Brain microvascular endothelial cell (primary cell): ENCODE measurements around the gene EPHA5.

Experiments
- DNase-seq: peaks from one replicate; pipeline ENCODE4 v3.0.0-alpha.2; 2020
- H3K27ac ChIP-seq: fragments of 250-450 bp; sonication (Bioruptor Pico); 2 replicates; pipeline ENCODE4 v1.5.1; 2020; ENCODE audit warnings: mild to moderate bottlenecking, moderate library complexity
- H3K27me3 ChIP-seq: fragments of 250-450 bp; sonication (Bioruptor Pico); replicated peaks from 2 replicates; pipeline ENCODE4 v1.5.1; 2020; ENCODE audit warnings: mild to moderate bottlenecking
- H3K36me3 ChIP-seq: fragments of 250-450 bp; sonication (Bioruptor Pico); replicated peaks from 2 replicates; pipeline ENCODE4 v1.5.1; 2020; ENCODE audit warnings: mild to moderate bottlenecking
- H3K4me3 ChIP-seq: 2 replicates; pipeline ENCODE4 v1.5.1; 2011; ENCODE audit warnings: low read depth, mild to moderate bottlenecking, control low read depth, low read length, moderate library complexity
- in situ Hi-C: cut with HindIII; loops from 2 replicates; pipeline ENCODE4 v1.10.0; 2017; ENCODE audit warnings: low sequenced_read_pairs, low pct_ligation_motif_present
- TF ChIP-seq, protein P1 (sequence below): IDR thresholded peaks from 2 replicates; pipeline ENCODE4 v1.5.1; 2011; ENCODE audit warnings: low read depth, mild to moderate bottlenecking, moderate library complexity, low read length, control low read depth, inconsistent platforms; ENCODE audit errors: missing control alignments

The EPHA5 gene

DNA sequence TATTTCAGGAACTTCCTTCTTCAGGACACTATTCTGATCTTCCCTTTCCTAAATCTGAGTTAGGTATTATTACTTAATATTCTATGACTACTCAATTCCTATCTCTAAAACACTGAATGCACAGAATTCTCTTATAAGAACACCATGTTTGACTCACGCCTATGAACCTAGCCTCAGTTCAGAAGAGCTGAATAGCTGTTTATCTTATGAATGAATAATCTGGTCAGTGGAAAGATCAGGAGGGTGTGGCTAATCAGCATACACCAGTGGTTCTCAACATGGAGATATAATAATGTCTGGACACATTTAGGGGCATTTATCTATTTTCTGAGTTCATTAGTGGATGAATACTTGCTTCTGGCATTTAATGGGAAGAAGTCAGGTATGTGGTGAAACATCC is 24.2 kb downstream of the EPHA5 start:
- no peaks in the 10 kb centered on the region for H3K27me3 ChIP-seq
- H3K4me3 ChIP-seq, result no peak overlapping the region
- TF ChIP-seq, protein P1, sequence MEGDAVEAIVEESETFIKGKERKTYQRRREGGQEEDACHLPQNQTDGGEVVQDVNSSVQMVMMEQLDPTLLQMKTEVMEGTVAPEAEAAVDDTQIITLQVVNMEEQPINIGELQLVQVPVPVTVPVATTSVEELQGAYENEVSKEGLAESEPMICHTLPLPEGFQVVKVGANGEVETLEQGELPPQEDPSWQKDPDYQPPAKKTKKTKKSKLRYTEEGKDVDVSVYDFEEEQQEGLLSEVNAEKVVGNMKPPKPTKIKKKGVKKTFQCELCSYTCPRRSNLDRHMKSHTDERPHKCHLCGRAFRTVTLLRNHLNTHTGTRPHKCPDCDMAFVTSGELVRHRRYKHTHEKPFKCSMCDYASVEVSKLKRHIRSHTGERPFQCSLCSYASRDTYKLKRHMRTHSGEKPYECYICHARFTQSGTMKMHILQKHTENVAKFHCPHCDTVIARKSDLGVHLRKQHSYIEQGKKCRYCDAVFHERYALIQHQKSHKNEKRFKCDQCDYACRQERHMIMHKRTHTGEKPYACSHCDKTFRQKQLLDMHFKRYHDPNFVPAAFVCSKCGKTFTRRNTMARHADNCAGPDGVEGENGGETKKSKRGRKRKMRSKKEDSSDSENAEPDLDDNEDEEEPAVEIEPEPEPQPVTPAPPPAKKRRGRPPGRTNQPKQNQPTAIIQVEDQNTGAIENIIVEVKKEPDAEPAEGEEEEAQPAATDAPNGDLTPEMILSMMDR, result no peak
- peak; percentile 44 for DNase-seq
- H3K27ac ChIP-seq, result peak overlapping the region; percentile 29
- in situ Hi-C loops, result no loop called here
- H3K36me3 ChIP-seq, result no peaks in the 10 kb centered on the region

DNA sequence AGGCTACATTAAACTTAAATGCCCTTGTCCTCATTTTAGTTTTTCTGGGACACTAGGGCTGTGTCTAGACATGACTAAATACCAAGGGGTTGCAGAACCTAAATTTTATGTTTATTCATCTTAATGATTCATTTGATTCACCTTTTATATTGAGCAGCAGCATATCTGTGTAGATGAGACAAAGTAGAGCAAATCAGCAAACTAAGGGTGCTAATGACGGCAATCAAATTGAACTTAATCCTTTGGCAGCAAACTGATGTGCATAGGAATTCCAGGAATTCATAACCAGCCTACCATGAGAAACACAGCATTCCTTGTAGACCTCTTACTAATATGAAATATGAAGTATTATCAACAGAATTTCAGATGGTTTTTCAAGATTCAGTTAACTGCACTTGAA is 25.1 kb downstream of the EPHA5 start:
- Histone ChIP-seq H3K27me3 (no peaks in the 10 kb centered on the region), H3K36me3 (no peaks in the 10 kb centered on the region), H3K27ac (peak overlapping the region; percentile 40), H3K4me3 (no peak overlapping the region)
- TF ChIP-seq, protein P1, result no peak
- peak; percentile 68 for DNase-seq
- in situ Hi-C loops, result no loop called here

DNA sequence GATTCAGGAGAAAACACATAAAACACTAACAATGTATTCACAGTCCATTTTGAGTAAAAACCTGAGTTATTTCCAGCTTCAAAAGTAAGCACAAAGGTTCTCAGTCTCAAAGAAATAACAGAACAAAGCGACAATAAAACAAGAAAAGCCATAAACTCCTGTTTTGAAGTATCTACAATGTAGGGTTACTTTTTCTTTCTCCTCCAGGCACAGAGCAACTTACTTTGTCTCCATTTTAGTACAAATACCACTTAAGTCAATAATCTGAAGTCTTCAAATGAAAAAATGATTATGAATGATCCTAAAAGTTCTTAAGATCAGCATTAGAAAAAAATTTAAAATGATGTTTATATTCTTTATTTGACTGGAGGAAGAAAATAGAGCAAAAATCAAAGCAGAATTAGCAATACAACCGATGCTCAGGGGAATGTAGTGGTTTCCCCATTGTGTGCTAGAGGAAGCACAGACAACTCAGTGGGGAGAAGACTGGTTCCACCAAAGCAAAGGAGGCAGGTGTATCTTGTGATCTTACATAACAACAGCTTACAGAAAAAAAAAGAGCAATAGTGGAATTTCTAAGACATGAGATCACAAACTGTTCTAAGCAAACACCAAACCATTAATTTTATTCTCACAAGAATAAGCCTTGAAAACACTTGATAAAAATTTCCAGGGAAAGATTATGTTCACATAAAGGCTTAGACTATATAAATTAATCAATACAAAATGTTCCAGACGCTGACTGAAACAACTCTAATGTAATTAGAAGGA is 35.1 kb downstream of the EPHA5 start:
- no peak overlapping the region for H3K4me3 ChIP-seq
- no peak for DNase-seq
- TF ChIP-seq, protein P1, result no peak
- in situ Hi-C loops, result no loop called here
- H3K27me3 ChIP-seq, result no peaks in the 10 kb centered on the region
- H3K27ac ChIP-seq, result no peak overlapping the region
- no peaks in the 10 kb centered on the region for H3K36me3 ChIP-seq

DNA sequence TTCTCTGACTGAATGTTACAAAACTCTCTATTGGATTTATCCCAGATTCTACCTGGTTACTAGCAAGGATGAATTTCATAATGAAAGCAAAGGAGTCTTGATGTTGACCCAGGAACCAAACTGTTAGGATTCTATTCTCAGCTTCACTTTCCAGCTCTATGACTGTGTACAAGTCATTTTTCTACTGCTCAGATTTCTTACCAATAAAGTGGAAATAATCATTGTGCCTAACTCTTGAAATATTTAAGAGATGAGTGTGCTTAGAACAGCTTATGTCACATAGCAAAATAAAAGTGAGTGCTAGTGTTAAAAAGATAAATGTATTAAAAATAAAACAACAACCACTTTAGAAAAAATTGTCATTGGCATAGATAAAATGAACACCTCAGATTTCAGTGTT is 45.6 kb downstream of the EPHA5 start:
- DNase-seq, result no peak
- in situ Hi-C loops, result no loop called here
- TF ChIP-seq, protein P1, result no peak
- Histone ChIP-seq H3K4me3 (no peak overlapping the region), H3K36me3 (no peaks in the 10 kb centered on the region), H3K27me3 (no peaks in the 10 kb centered on the region), H3K27ac (peak overlapping the region; percentile 9)

DNA sequence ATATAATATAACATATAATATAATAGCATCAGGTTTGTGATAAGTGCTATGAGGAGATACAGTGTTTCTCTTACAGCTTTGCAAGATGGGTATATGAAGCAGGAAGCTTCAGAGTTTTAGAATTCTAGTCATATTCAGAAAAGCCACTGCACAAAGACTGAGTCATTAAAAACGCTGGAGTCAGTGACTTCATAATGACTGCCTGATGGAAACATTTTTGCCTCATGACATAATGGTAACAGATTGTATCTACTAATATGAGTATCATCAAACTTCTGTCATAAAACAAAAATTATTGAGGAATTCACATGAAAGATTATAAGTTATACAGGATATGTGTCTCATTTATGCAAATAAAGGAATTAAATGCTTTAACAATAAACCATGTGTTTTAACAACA is 46.8 kb downstream of the EPHA5 start:
- in situ Hi-C loops, result no loop called here
- TF ChIP-seq, protein P1, result no peak
- H3K4me3 ChIP-seq, result no peak overlapping the region
- no peaks in the 10 kb centered on the region for H3K27me3 ChIP-seq
- DNase-seq, result peak; percentile 82
- H3K36me3 ChIP-seq, result no peaks in the 10 kb centered on the region
- peak overlapping the region; percentile 34 for H3K27ac ChIP-seq

DNA sequence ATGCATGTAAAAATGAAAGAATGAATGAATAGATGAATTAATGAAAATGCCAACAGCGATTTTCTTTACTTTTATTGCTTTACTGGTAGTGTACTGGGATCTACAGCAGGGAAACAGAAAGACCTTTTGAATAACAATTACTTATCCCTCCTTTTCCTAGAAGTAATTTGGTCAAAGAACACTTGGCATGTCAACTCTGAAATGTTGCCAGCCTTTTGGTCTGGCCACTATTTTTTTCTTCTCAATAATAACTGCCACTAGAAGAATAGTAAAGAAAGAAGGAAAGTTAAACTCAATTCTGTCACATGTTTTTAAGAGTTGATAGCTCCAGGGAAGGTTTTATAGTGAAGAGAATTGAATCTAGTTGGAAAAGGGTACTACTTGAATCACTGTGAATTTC is 52.9 kb downstream of the EPHA5 start:
- TF ChIP-seq, protein P1, result no peak
- Histone ChIP-seq H3K4me3 (no peak overlapping the region), H3K27me3 (no peaks in the 10 kb centered on the region), H3K27ac (no peak overlapping the region), H3K36me3 (no peaks in the 10 kb centered on the region)
- no peak for DNase-seq
- in situ Hi-C loops, result no loop called here
